ENCODE data around the gene ARHGEF6. TPM values are rescaled to one million over a fixed set of nuclear protein-coding genes. Genes with fewer than 3 reads are reported as not detected.

The ARHGEF6 gene
- total RNA-seq, 1 donor from 2014 or later: 32.4 TPM

DNA sequence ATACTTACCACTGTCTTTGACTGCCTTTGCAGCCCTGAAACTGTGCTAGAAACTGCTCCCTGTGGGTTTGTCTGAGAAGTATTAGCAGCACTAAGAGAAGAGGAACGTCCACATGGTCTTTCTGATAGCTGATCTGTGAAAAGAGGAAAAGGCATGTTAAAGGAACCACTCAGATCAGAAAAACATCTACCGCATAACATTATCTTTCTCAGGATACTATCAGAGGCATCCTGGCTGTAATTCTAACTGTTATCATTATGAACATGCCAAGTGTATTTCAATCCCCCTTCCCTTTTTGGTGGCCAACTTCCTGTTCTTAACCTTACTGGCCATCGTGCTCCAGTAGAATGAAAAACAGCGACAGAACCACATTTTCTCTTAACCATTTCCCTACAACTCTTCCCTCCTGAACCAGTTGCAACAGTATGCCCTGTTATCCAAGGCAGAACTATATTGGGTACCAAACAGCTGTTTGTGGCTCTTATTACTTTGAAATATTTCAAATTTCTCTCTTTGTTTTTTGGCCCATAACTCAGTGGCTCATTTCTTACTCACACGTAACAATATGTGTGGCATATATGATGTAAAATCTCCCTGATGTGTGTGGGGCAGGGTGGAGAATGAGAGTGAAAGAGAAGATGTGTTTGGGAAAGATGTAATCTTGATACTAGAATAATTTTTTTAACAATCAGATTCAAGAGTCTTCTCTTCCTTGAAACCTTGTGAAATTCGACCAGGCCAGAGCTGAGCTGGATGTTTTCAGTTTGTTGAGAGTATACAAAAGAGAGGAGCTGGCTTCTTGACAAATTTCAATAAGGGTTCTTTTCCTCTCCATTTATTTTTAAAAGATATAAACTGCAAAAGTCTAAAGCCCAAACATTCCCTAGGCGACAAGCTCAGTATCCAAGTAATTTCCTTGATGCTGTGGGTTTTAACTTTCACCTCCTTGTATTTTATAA is 35.2 kb downstream of the ARHGEF6 start:
- CTCF ChIA-PET: interaction anchor here (1.7 kb wide), 1 partner anchor 22 kb away, joined by 5 read pairs; no protein-coding TSS in a partner anchor
- peaks cover 22% of the 10 kb centered on the region for H3K36me3 Mint-ChIP-seq (ENCODE audit: low read depth)
- no peak for TF ChIP-seq CTCF (IDR thresholded peaks at IDR 0.05)
- peak overlapping the region; percentile 6 for H3K4me3 Mint-ChIP-seq
- no peak for DNase-seq
- H3K27me3 Mint-ChIP-seq: no peaks in the 10 kb centered on the region
- no peaks in the 10 kb centered on the region for H3K9me3 Mint-ChIP-seq
- no peak for ATAC-seq (ENCODE audit: low read depth)
- peaks cover 77% of the 10 kb centered on the region for H3K4me1 Mint-ChIP-seq
- peak overlapping the region; percentile 95 for H3K27ac Mint-ChIP-seq
- POLR2A ChIA-PET: interaction anchor here (1.0 to 3.4 kb wide), 5 partner anchors 22 to 135 kb away, joined by 3 to 38 read pairs (median 14); partner anchors contain the start of gene RBMX
- intact Hi-C loops (cut with micrococcal nuclease): loop anchor here (2.0 kb wide), 3 partner anchors 21 to 35 kb away; partner anchors contain the start of gene ARHGEF6

DNA sequence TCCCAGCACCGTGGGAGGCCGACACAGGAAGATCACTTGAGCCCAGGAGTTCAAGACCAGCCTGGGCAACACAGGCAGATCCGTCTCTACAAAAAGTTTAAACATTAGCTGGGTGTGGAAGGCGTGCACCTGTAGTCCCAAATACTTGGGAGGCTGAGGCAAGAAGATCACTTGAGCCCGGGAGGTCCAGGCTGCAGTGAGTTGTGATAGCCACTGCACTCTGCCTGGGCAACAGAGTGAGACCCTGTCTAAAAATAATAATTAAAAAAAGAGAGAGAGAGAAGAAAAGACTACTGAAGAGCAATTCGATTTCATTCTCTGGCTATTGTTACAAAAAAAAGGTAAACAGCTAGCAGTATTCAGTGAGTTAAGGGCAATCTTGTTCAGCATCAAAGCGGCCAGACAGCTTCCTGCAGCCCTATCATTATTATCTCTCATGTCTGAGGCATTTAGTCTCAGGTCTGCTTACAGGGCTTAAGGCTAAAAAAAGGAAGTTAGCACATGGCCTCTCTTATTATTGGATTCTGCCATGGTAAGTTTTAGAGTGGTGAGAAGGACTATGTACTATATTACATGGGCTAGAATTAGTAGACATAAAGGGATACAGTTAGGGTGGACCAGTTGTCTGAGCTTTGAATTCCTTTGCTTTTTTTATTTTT is 37.9 kb downstream of the ARHGEF6 start:
- ChIA-PET POLR2A (interaction anchor here (1.1 kb wide), 1 partner anchor 25 kb away, joined by 3 read pairs; no protein-coding TSS in a partner anchor), CTCF (no interaction called here)
- Mint-ChIP-seq H3K27ac (peak overlapping the region; percentile 30), H3K4me3 (peak overlapping the region; percentile 7), H3K4me1 (peaks cover 52% of the 10 kb centered on the region), H3K27me3 (no peaks in the 10 kb centered on the region), H3K9me3 (no peaks in the 10 kb centered on the region), H3K36me3 (ENCODE audit: low read depth) (peaks cover 36% of the 10 kb centered on the region)
- TF ChIP-seq CTCF (IDR thresholded peaks at IDR 0.05): no peak
- no peak for ATAC-seq (ENCODE audit: low read depth)
- intact Hi-C loops (cut with micrococcal nuclease): no loop called here
- DNase-seq: no peak

GRCh38 chrX:136738049-136738729 is 42.5 kb downstream of the ARHGEF6 start:
- CTCF ChIA-PET: no interaction called here

GRCh38 chrX:136736690-136737089 is 44.0 kb downstream of the ARHGEF6 start:
- Mint-ChIP-seq H3K4me3 (no peak overlapping the region), H3K4me1 (peaks cover 19% of the 10 kb centered on the region)

More at GRCh38 chrX:136738049-136738729, 42.5 kb downstream of the ARHGEF6 start:
- POLR2A ChIA-PET: no interaction called here
- Mint-ChIP-seq H3K9me3 (no peaks in the 10 kb centered on the region), H3K4me3 (no peak overlapping the region), H3K27me3 (no peaks in the 10 kb centered on the region), H3K36me3 (ENCODE audit: low read depth) (peaks cover 31% of the 10 kb centered on the region), H3K4me1 (peaks cover 28% of the 10 kb centered on the region), H3K27ac (peak overlapping the region; percentile 16)
- TF ChIP-seq CTCF (IDR thresholded peaks at IDR 0.05): no peak
- no peak for ATAC-seq (ENCODE audit: low read depth)
- no peak for DNase-seq
- intact Hi-C loops (cut with micrococcal nuclease): no loop called here

More at GRCh38 chrX:136736690-136737089, 44.0 kb downstream of the ARHGEF6 start:
- ChIA-PET POLR2A (interaction anchor here (0.9 kb wide), 1 partner anchor 31 kb away, joined by 4 read pairs; no protein-coding TSS in a partner anchor), CTCF (interaction anchor here (1.5 kb wide), 1 partner anchor 10 kb away, joined by 3 read pairs; no protein-coding TSS in a partner anchor)
- peaks cover 25% of the 10 kb centered on the region for H3K36me3 Mint-ChIP-seq (ENCODE audit: low read depth)
- ATAC-seq (ENCODE audit: low read depth) (no peak), DNase-seq (no peak)
- no peak for TF ChIP-seq CTCF (IDR thresholded peaks at IDR 0.05)
- intact Hi-C loops (cut with micrococcal nuclease): no loop called here
- H3K27ac Mint-ChIP-seq: no peak overlapping the region
- no peaks in the 10 kb centered on the region for H3K27me3 Mint-ChIP-seq
- no peaks in the 10 kb centered on the region for H3K9me3 Mint-ChIP-seq
